GM18907 (cell line): ENCODE results near the gene SLC22A31.

ENCODE experiments used
- ATAC-seq: cut with Tn5 transposase; IDR thresholded peaks from one replicate; pipeline ENCODE4 v1.9.1; 2021; ENCODE audit warnings: mild to moderate bottlenecking, moderate library complexity; ENCODE audit not compliant: unreplicated experiment

The SLC22A31 gene

GRCh38 chr16:89217138-89217387 lies 16.7 kb upstream of the SLC22A31 start:
- ATAC-seq = no peak

- ATAC-seq = no peak
Measured at GRCh38 chr16:89216315-89217137, 16.2 kb upstream of the SLC22A31 start.

GRCh38 chr16:89210904-89211515 lies 10.7 kb upstream of the SLC22A31 start:
- ATAC-seq = no peak

GRCh38 chr16:89210165-89210903 lies 10.0 kb upstream of the SLC22A31 start:
- ATAC-seq = no peak

- ATAC-seq = no peak
Measured at GRCh38 chr16:89209522-89210044, 9.2 kb upstream of the SLC22A31 start.

- ATAC-seq = no peak
Measured at GRCh38 chr16:89207993-89208392, 7.7 kb upstream of the SLC22A31 start.

- ATAC-seq = no peak
Measured at GRCh38 chr16:89202422-89203215, 2.3 kb upstream of the SLC22A31 start.

- no peak for ATAC-seq
Measured at GRCh38 chr16:89201439-89202377, 1.4 kb upstream of the SLC22A31 start.

- no peak for ATAC-seq
Measured at GRCh38 chr16:89200850-89201411, 594 bp upstream of the SLC22A31 start.

GRCh38 chr16:89199241-89200123 lies 855 bp downstream of the SLC22A31 start:
- no peak for ATAC-seq

- ATAC-seq = no peak
Measured at GRCh38 chr16:89198417-89199240, 1.7 kb downstream of the SLC22A31 start.

GRCh38 chr16:89197633-89198416 lies 2.5 kb downstream of the SLC22A31 start:
- no peak for ATAC-seq

- no peak for ATAC-seq
Measured at GRCh38 chr16:89197033-89197632, 3.2 kb downstream of the SLC22A31 start.

GRCh38 chr16:89195521-89196171 lies 4.7 kb downstream of the SLC22A31 start:
- ATAC-seq = no peak

- no peak for ATAC-seq
Measured at GRCh38 chr16:89194340-89195311, 5.7 kb downstream of the SLC22A31 start.
